Common myeloid progenitor, CD34-positive (primary cell): Measurements from ENCODE around the gene STMN1.

Experiments
- CTCF ChIA-PET: fragments of 350-600 bp; sonication (Branson Sonifier 250); formaldehyde crosslinking; loops from one replicate; lab custom pipeline; 2021; ENCODE audit warnings: antibody characterized with exemption; lab: Charles Lee
- POLR2A ChIA-PET: fragments of 350-600 bp; sonication (Branson Sonifier 250); formaldehyde crosslinking; loops from one replicate; lab custom pipeline; 2021; ENCODE audit warnings: antibody characterized with exemption; lab: Charles Lee
- DNase-seq, 3 donors: peaks; one replicate each; pipeline versions ENCODE4 v3.0.0 to v3.0.0-alpha.2; 2013
- H3K27ac ChIP-seq, 2 experiments: 1 replicate in 1 of 2; 2 replicates in 1 of 2; pipeline ENCODE4 v1.7.0; 2013; ENCODE audit warnings: inconsistent platforms in 2 of 2, low read length in 2 of 2, mild to moderate bottlenecking in 2 of 2, low read depth in 1 of 2, moderate library complexity in 1 of 2; ENCODE audit not compliant: severe bottlenecking in 2 of 2, insufficient read depth in 1 of 2, poor library complexity in 1 of 2
- H3K27me3 ChIP-seq, 5 experiments: replicated peaks in 2 of 5; 1 replicate in 3 of 5; 2 replicates in 2 of 5; pipeline versions ENCODE4 v1.6.1 to v1.7.0; 2013; ENCODE audit warnings: low read length in 4 of 5, mild to moderate bottlenecking in 2 of 5, moderate library complexity in 2 of 5, inconsistent platforms in 1 of 5; ENCODE audit not compliant: insufficient read depth in 5 of 5, control insufficient read depth in 4 of 5
- H3K36me3 ChIP-seq, 4 experiments: 1 replicate in 2 of 4; 2 replicates in 2 of 4; pipeline versions ENCODE4 v1.6.1 to v1.7.0; 2013; ENCODE audit warnings: low read length in 3 of 4, control low read depth in 1 of 4, mild to moderate bottlenecking in 1 of 4; ENCODE audit not compliant: control insufficient read depth in 4 of 4, insufficient read depth in 4 of 4
- H3K4me1 ChIP-seq, 4 experiments: 1 replicate in 3 of 4; 2 replicates in 1 of 4; pipeline versions ENCODE4 v1.6.1 to v1.7.1; 2013; ENCODE audit warnings: low read length in 3 of 4, mild to moderate bottlenecking in 3 of 4, control low read depth in 1 of 4, inconsistent platforms in 1 of 4, moderate library complexity in 1 of 4; ENCODE audit not compliant: control insufficient read depth in 4 of 4, insufficient read depth in 4 of 4; ENCODE audit errors: control extremely low read depth in 1 of 4
- H3K4me3 ChIP-seq, 7 experiments: 1 replicate in 4 of 7; 2 replicates in 3 of 7; pipeline versions ENCODE4 v1.5.1 to v1.7.0; 2013; ENCODE audit warnings: mild to moderate bottlenecking in 7 of 7, low read length in 6 of 7, moderate library complexity in 6 of 7, inconsistent platforms in 2 of 7, low read depth in 2 of 7, control low read depth in 1 of 7; ENCODE audit not compliant: insufficient read depth in 4 of 7, control insufficient read depth in 1 of 7; ENCODE audit errors: extremely low read depth in 1 of 7
- H3K9me3 ChIP-seq, 5 experiments: 1 replicate in 4 of 5; 2 replicates in 1 of 5; pipeline versions ENCODE4 v1.6.1 to v1.7.1; 2013; ENCODE audit warnings: low read length in 4 of 5, mild to moderate bottlenecking in 2 of 5, inconsistent platforms in 1 of 5, low read depth in 1 of 5, moderate library complexity in 1 of 5; ENCODE audit not compliant: control insufficient read depth in 4 of 5, insufficient read depth in 2 of 5; ENCODE audit errors: control extremely low read depth in 1 of 5
- WGBS: methylation state at CpG from one replicate; pipeline ENCODE4 v1.1.5; 2013; ENCODE audit not compliant: insufficient coverage; 5-methylcytosine and 5-hydroxymethylcytosine counted together

STMN1 gene

GRCh38 chr1:25932321-25932720 lies 26.1 kb upstream of the STMN1 start:
- H3K27me3 ChIP-seq, result no peaks in the 10 kb centered on the region
- peaks cover 0 to 8% (median 5%) of the 10 kb centered on the region in 4 experiments for H3K4me1 ChIP-seq
- H3K9me3 ChIP-seq, result no peaks in the 10 kb centered on the region
- H3K36me3 ChIP-seq, result no peaks in the 10 kb centered on the region
- no peak overlapping the region for H3K27ac ChIP-seq
- no peak overlapping the region for H3K4me3 ChIP-seq
- ChIA-PET CTCF (interaction anchor here (0.9 to 1.6 kb wide), 2 partner anchors 30 to 65 kb away, joined by 3 to 5 read pairs; partner anchors contain the start of gene PAFAH2), POLR2A (no interaction called here)
- WGBS, result 98% methylated on average over 4 of the region's 5 CpGs
- no peak for DNase-seq

DNA sequence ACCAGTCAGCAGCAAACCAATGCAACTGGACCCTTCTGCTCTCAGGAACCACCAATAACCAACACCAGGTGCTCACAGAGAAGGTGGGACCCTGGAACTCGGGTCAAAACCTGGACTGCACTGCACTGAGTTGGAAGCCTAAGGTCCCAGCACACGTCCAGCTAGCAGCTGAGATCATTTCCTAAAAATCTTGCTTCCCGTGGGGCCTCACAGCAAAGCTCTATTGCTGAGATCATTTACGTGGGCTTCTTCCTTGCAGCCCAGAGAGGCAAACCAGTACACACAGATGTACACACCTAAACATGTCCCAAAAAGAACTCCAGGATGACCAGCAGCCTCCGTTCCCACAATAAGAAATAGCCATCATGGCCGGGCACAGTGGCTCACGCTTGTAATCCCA lies 22.8 kb upstream of the STMN1 start:
- Histone ChIP-seq H3K27me3 (no peaks in the 10 kb centered on the region), H3K4me3 (no peak overlapping the region), H3K27ac (no peak overlapping the region), H3K4me1 (peaks cover 0 to 25% (median 13%) of the 10 kb centered on the region in 4 experiments), H3K36me3 (no peaks in the 10 kb centered on the region), H3K9me3 (no peaks in the 10 kb centered on the region)
- CTCF ChIA-PET, result interaction anchor here (0.7 to 0.9 kb wide), 2 partner anchors 25 to 69 kb away, joined by 3 to 4 read pairs; partner anchors contain the start of gene PAFAH2
- DNase-seq, result no peak
- 100% methylated on average over 6 of the region's 7 CpGs for WGBS
- POLR2A ChIA-PET, result no interaction called here

GRCh38 chr1:25927521-25928265 lies 21.5 kb upstream of the STMN1 start:
- WGBS, result 92% methylated on average over 2 of the region's 5 CpGs
- POLR2A ChIA-PET, result no interaction called here
- CTCF ChIA-PET, result interaction anchor here (0.7 to 1.3 kb wide), 7 partner anchors 10 to 70 kb away, joined by 3 to 4 read pairs (median 3); partner anchors contain the start of gene PAFAH2

DNA sequence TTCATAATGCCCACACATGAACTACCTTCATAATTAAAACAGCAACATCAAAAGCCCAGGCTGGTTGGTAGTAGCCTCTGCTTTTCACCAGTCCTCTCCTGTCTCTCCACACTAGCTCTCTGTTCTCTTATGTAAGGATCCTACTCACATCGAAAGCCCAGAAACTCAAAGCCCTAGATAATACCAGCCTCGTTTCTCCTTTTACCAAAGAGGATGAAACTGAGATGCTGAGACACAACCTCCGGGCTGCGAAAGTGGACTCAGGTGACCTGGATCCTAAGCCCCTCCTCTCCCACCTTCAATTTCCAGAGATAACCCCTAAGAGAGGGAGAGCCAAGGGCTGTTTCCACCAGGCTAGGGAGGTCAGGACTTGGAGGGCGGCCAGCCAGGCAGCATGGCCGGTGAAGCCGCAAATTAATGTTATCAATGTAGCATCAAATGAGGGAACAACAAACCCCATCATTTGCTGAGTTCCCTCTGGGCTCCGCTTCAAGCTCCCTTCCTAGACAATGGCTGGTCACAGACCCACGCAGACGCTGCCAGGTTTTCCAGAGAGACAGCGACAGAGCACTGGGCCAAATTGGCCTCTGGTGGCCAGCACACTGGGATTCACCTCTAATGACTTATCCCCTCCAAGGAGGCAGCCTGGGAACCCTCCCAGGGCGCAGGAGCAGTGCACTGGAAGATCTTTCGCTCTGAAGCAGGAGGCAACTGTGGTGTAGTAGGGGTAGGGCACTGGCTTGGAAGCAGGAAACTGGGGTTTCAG lies 20.7 kb upstream of the STMN1 start:
- no peak for DNase-seq
- CTCF ChIA-PET, result interaction anchor here (0.8 to 1.3 kb wide), 3 partner anchors 23 to 55 kb away, joined by 3 to 4 read pairs (median 3); no protein-coding TSS in a partner anchor
- Histone ChIP-seq H3K4me3 (no peak overlapping the region), H3K4me1 (peaks cover 12 to 46% (median 33%) of the 10 kb centered on the region in 4 experiments), H3K36me3 (no peaks in the 10 kb centered on the region), H3K27ac (no peak overlapping the region), H3K27me3 (no peaks in the 10 kb centered on the region), H3K9me3 (no peaks in the 10 kb centered on the region)
- 96% methylated on average over 10 of the region's 13 CpGs for WGBS
- POLR2A ChIA-PET, result no interaction called here

More at GRCh38 chr1:25927521-25928265, 21.5 kb upstream of the STMN1 start:
- H3K36me3 ChIP-seq, result no peaks in the 10 kb centered on the region
- no peaks in the 10 kb centered on the region for H3K9me3 ChIP-seq
- DNase-seq, result peak; percentile 29 to 90 (median 89)
- H3K4me3 ChIP-seq, result no peak overlapping the region
- no peak overlapping the region for H3K27ac ChIP-seq
- H3K4me1 ChIP-seq, result peaks cover 6 to 38% (median 25%) of the 10 kb centered on the region in 4 experiments
- no peaks in the 10 kb centered on the region for H3K27me3 ChIP-seq

- no peak overlapping the region for H3K27ac ChIP-seq
- POLR2A ChIA-PET, result interaction anchor here (0.7 to 1.0 kb wide), 2 partner anchors 66 to 940 kb away, joined by 3 read pairs; no protein-coding TSS in a partner anchor
- H3K36me3 ChIP-seq, result no peaks in the 10 kb centered on the region
- no peaks in the 10 kb centered on the region for H3K27me3 ChIP-seq
- peak; percentile 52 to 87 (median 68) for DNase-seq
- no CpG with 5 or more reads among the region's 2 CpGs for WGBS
- no peaks in the 10 kb centered on the region for H3K9me3 ChIP-seq
- peaks cover 13 to 47% (median 33%) of the 10 kb centered on the region in 4 experiments for H3K4me1 ChIP-seq
- no peak overlapping the region for H3K4me3 ChIP-seq
- CTCF ChIA-PET, result interaction anchor here (1.1 kb wide), 1 partner anchor 24 kb away, joined by 3 read pairs; no protein-coding TSS in a partner anchor
Observed at GRCh38 chr1:25924454-25924853, 18.2 kb upstream of the STMN1 start.

DNA sequence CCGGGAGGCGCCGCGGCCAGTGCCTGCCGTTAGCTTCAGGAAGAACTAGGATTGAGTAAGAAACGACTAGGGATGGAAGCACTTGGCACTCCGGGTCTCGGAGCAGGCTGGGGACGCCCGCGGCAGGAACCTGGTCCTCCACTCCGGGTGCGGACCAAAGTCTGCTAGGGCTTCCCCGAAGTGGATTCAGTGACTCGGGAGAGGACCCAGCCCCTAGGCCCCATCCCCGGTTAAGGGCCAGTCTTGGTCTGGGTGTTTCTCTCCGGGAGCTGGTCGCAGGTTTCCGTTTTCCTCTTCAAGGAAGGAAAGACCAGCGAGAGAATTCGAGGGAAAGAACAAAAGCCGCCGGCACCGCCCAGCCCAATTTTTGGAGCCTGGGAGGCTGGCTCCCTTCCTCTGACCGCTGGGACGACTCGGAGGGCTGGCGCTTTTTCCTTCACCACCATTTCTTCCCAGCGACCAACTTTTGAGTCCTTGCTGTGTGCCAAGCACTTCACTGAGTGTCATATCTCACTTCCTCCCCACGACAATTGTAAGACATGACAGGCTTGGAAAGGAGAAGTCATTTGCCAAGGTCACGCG lies 16.8 kb upstream of the STMN1 start:
- DNase-seq, result peak; percentile 39 to 79 (median 64)
- Histone ChIP-seq H3K27me3 (no peaks in the 10 kb centered on the region), H3K9me3 (no peaks in the 10 kb centered on the region), H3K36me3 (no peaks in the 10 kb centered on the region), H3K4me1 (peaks cover 13 to 47% (median 34%) of the 10 kb centered on the region in 4 experiments), H3K4me3 (peak overlapping the region; percentile 28 to 76 (median 70)), H3K27ac (no peak overlapping the region)
- ChIA-PET POLR2A (interaction anchor here (0.6 to 1.5 kb wide), 2 partner anchors 14 to 41 kb away, joined by 4 read pairs; no protein-coding TSS in a partner anchor), CTCF (interaction anchor here (0.9 to 2.9 kb wide), 2 partner anchors 27 to 74 kb away, joined by 3 to 10 read pairs; partner anchors contain the start of gene PAFAH2)
- 0% methylated on average over 25 of the region's 32 CpGs for WGBS
